Bronchial epithelial cell (primary cell): Measurements from ENCODE around the gene VRK1. TPM values are rescaled to one million over a fixed set of nuclear protein-coding genes. Genes with fewer than 3 reads are reported as not detected.

Source experiments
- DNase-seq: peaks from one replicate; pipeline ENCODE4 v3.0.0-alpha.2; 2010; ENCODE audit warnings: low read depth
- FAIRE-seq: peaks from 2 replicates; lab custom pipeline; 2011; peaks lifted over from hg19 to GRCh38; lab: Jason Lieb, UNC
- H3K27me3 ChIP-seq: 2 replicates; pipeline ENCODE4 v1.5.1; 2011; ENCODE audit warnings: low read length; ENCODE audit not compliant: control insufficient read depth, insufficient read depth
- H3K36me3 ChIP-seq: 2 replicates; pipeline ENCODE4 v1.5.1; 2011; ENCODE audit warnings: low read length; ENCODE audit not compliant: control insufficient read depth, insufficient read depth
- H3K4me3 ChIP-seq: 2 replicates; pipeline ENCODE4 v1.5.1; 2011; ENCODE audit warnings: mild to moderate bottlenecking, low read depth, low read length, control low read depth
- total RNA-seq: library from RNA; depleted of rRNA; stranded (reverse); fragments of >200 nt; gene quantifications from 2 replicates; pipeline ENCODE4 v1.2.1, GENCODE V29; 2014
- TF ChIP-seq, protein P1 (sequence below): IDR thresholded peaks from 2 replicates; pipeline ENCODE4 v1.5.1; 2011; ENCODE audit warnings: mild to moderate bottlenecking, moderate library complexity, low read length, control low read depth, inconsistent platforms; ENCODE audit not compliant: insufficient read depth, severe bottlenecking

The VRK1 gene
- total RNA-seq, 1 donor from 2014 or later, result 12.6 TPM

DNA sequence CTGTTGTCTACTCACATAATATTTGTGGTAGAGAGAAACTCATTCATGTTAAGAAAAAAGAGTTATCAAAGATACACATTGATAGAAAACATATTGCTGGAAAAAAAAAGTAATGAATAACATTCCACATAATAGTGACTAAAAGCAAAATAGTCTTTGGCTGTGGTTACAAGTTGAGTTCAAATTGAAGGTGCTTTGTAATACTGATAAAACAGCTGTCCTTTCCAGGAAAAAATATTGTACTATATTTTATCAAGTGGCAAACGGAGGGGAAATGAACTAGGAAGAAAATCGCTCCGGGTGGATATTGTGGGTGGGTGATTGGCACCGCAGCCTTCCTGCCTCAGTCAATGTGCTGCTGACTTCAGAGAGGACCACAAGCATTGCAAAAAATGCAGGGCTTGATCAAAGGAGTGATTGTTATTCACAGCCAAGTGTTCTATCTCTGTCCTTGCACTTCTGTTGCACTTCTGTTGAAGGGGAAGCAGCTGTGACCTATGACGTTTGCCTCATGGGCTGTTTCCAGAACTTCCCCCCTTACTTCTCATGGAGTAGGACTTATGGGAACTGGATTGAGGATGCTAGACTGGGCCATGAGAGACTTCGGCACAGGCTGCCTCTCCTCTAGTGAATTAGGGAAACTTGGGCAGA, 114.4 kb downstream of the VRK1 start:
- TF ChIP-seq, protein P1, sequence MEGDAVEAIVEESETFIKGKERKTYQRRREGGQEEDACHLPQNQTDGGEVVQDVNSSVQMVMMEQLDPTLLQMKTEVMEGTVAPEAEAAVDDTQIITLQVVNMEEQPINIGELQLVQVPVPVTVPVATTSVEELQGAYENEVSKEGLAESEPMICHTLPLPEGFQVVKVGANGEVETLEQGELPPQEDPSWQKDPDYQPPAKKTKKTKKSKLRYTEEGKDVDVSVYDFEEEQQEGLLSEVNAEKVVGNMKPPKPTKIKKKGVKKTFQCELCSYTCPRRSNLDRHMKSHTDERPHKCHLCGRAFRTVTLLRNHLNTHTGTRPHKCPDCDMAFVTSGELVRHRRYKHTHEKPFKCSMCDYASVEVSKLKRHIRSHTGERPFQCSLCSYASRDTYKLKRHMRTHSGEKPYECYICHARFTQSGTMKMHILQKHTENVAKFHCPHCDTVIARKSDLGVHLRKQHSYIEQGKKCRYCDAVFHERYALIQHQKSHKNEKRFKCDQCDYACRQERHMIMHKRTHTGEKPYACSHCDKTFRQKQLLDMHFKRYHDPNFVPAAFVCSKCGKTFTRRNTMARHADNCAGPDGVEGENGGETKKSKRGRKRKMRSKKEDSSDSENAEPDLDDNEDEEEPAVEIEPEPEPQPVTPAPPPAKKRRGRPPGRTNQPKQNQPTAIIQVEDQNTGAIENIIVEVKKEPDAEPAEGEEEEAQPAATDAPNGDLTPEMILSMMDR, result no peak
- FAIRE-seq, result no peak
- no peak overlapping the region for H3K4me3 ChIP-seq
- DNase-seq, result no peak
- H3K27me3 ChIP-seq, result no peaks in the 10 kb centered on the region
- H3K36me3 ChIP-seq, result no peaks in the 10 kb centered on the region

DNA sequence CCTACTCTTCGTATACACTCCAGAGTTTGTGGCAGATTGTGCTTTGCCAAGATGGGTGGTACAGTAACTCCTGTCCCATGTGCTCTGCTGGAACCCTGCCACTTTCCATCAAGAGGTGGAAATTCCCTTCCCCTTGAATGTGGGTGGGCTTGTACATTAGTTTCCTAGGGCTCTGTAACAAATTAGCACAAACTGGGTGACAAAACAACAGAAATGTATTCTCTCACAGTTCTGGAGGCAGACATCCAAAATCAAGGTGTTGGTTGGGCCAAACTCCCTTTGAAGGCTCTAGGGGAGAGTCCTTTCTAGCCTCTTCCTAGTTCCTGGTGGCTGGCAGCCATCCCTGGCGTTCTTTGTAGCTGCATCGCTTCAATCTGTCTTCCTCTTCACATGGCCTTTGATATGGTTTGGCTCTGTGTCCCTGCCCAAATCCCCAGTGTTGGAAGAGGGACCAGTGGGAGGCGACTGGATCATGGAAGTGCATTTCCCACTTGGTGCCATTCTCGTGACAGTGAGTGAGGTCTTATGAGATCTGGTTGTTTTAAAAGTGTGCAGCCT, 117.5 kb downstream of the VRK1 start:
- no peaks in the 10 kb centered on the region for H3K36me3 ChIP-seq
- DNase-seq (no peak), FAIRE-seq (no peak)
- TF ChIP-seq, protein P1, result no peak
- no peak overlapping the region for H3K4me3 ChIP-seq
- H3K27me3 ChIP-seq, result no peaks in the 10 kb centered on the region

DNA sequence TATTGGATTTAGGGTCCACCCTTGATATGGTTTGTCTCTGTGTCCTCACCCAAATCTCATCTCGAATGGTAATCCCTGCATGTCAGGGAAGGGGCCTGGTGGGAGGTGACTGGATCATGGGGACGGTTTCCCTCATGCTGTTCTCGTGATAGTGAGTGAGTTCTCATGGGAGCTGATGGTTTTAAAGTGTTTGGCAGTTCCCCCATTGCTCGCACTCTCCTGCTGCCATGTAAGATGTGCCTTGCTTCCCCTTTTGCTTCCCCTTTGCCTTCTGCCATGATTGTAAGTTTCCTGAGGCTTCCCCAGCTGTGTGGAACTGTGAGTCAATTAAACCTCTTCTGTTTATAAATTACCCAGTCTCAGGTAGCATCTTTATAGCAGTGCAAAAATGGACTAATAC, 118.3 kb downstream of the VRK1 start:
- TF ChIP-seq, protein P1, result no peak
- Histone ChIP-seq H3K27me3 (no peaks in the 10 kb centered on the region), H3K4me3 (no peak overlapping the region), H3K36me3 (no peaks in the 10 kb centered on the region)
- FAIRE-seq (peak; percentile 7), DNase-seq (no peak)

DNA sequence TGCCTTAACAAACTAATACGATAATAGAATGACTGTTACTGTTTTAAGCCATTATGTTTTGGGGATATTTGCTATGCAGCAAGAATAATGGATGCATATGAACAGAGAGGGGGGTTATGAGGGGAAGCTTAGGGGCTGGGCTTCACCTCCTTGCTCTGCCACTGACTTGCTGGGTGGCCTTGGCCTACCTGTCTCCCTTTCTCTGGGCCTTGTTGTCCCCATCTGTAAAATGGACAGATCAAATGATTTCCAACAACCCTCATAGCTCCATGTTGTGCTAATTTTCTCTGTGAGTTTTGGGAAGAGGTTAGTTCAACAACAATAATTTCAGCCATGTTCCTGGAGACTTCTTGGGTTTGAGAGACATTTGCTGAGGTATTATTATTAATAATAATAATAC, 119.6 kb downstream of the VRK1 start:
- TF ChIP-seq, protein P1, result no peak
- H3K4me3 ChIP-seq, result no peak overlapping the region
- no peaks in the 10 kb centered on the region for H3K36me3 ChIP-seq
- DNase-seq (no peak), FAIRE-seq (no peak)
- H3K27me3 ChIP-seq, result no peaks in the 10 kb centered on the region

DNA sequence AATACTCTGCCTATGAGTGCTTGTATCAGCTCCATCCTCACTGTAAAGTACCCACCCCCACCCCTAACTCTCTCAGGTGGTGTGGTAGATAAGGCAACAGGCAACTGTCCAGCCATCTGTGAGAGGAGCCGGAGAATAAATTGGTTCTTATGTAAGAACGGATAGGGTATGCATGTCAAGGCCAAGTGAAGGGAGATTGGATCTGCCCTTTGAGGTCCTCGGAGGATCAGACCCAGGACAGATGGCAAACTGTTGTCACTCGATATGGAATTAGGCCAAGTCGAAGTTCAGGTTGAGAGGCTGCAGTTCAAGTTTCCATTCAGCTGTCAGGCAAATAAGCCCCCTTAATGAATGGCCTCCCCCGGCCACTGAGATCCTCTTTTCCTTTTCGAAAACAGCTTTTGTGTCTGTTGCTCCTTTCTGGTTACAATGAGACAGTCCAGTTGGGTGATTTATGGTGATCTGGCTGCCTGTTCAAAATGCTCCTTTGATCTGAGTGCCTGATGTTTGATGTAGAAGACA, 120.3 kb downstream of the VRK1 start:
- H3K27me3 ChIP-seq, result no peaks in the 10 kb centered on the region
- TF ChIP-seq, protein P1, result no peak
- DNase-seq, result no peak
- H3K36me3 ChIP-seq, result no peaks in the 10 kb centered on the region
- FAIRE-seq, result peak; percentile 18
- H3K4me3 ChIP-seq, result no peak overlapping the region
